HG03469 (cell line): Measurements from ENCODE around the gene CHRNG.

Experiments used
- ATAC-seq: cut with Tn5 transposase; IDR thresholded peaks from one replicate; pipeline ENCODE4 v1.9.1; 2021; ENCODE audit warnings: mild to moderate bottlenecking, moderate library complexity, moderate number of reproducible peaks; ENCODE audit not compliant: unreplicated experiment

Gene CHRNG, protein sequence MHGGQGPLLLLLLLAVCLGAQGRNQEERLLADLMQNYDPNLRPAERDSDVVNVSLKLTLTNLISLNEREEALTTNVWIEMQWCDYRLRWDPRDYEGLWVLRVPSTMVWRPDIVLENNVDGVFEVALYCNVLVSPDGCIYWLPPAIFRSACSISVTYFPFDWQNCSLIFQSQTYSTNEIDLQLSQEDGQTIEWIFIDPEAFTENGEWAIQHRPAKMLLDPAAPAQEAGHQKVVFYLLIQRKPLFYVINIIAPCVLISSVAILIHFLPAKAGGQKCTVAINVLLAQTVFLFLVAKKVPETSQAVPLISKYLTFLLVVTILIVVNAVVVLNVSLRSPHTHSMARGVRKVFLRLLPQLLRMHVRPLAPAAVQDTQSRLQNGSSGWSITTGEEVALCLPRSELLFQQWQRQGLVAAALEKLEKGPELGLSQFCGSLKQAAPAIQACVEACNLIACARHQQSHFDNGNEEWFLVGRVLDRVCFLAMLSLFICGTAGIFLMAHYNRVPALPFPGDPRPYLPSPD

GRCh38 chr2:232539298-232540231 lies at the start of gene CHRNG:
CHRNG (plus strand) TSS chr2:232539692; CDS start chr2:232539748, 56 bp downstream.
- ATAC-seq = no peak

DNA sequence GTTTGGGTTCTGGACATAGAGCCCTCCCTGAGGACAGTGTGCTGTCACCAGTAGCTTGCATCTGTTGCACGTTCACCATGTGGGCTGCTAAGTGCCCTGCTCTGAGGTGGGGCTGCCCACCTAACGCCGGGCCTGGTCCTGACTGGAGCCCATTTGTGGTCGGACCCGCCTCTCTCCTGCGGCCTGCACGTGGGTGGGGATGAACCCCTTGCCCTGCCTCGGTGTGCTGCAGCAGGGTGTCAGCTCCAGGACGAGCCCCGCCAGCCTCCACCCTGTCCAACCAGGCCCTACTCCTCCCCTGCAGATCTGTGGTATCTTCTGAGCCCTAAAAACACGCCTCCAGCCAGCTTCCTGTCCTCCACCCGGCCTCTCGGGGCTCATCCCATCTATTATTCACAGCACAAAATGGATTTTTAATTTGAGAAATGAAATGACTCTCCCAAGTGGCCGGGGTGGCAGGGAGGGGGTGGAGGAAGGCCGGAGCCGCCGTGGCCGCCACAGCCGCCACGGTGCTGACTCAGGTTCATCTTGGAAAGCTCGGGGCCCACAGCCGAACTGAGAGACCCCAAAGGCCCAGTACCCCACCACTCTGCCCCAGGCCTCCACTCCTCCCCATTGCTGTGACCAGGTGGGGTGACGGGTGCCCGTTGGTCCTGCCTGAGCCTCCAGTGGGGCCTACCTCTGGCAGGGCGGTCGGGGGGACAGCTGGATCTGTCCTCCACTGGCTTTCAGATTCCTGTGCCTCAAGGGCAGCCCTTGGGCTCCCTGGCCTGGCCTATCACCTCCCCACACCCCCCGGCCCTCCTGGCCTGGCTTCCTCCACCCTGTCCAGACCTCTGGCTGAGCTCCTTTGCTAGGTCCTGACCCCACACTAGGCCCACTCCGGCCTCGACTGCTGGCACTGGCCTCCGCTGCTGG lies 49.0 kb upstream of the CHRNG start:
- no peak for ATAC-seq

GRCh38 chr2:232491139-232491780 lies 48.2 kb upstream of the CHRNG start:
- no peak for ATAC-seq

- no peak for ATAC-seq
Observed at GRCh38 chr2:232492236-232492848, 47.1 kb upstream of the CHRNG start.

DNA sequence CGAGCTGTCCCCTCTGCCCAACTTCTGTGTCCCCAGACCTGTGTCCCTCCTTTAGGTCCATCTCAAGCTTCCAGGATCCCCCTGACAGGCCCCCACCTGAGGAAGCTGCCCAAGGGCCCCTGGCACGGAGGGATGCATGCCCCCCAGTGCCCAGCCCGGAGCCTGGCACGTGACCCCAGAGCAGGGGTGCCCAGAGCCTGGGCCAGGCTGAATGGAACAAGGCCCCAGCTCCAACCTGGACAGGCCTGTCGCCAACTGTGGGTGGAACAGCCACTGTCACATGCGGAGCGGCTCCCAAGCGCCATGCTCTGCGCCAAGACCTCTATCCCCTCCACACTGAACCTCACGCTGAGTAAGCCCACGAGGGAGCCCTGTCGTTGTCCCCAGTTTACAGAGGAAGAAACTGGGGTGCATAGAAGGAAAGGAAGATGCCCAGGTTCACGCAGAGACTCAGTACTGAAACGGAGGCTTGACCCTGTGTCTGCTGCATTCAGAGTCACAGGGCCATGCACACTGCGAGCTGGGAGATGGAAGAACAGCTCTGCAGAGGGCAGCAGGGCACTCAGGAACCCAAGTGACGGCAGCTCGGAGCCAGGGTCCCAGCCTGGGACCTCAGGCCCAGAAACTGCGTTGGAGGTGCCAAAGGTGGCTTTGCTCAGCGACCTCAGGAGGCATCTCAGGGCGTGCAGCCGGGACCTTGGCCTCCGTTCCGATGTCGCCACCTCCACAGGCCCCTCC lies 46.4 kb upstream of the CHRNG start:
- no peak for ATAC-seq

DNA sequence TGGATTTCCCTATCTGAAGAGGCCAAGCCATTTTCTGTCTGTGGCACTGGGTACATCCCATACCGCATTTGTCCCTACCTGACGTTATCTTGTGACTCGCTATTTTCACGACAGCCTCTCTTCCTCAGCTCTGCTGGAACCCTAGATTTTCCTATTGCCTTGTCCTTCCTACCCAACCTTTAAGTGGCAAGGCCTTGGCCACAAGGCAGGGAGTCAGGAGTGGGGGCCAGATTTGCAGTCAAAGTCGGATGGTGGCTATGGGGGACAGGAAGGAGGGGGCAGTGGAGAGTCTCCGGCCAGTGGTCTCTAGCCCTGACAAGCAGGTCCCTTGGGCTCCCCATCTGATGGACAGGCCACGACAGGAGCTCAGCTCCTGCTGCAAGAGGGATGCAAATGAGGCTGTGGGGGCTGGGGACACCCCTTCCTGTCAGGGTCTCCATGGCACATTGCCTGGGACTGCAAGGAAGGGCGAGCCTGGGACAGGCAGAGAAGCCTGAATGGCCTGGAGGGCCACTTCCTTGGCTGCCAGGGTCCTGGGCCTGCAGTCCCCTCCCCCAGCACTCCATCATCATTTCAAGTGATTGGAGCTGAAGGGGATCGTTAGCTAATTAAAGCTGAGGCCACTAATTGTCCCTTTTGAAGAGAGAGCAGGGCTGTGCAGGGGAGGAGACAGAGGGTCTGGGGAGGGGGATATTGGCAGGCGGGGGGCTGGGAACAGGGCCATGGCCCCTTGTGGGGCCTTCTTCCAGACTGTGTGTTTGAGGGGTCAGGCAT lies 45.6 kb upstream of the CHRNG start:
- ATAC-seq = no peak

DNA sequence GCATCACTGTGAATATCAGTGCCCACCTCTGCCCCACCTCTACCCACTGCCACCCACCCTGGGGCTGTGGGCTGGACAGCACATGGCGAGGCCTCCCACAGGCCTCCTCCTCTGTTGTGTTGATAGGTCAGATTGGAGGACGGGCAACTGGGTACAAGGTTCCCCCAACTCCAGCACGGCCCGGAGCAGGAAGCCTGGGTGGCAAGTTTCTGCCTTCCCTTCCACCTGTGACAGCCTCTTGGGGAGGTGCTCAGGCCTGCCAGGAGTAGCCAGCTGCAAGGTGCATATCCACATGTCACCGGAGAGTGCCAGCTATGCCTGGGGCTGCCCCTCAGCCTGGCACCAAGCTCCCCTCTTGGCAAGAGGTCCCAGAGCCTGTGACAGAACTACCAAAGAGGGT lies 45.0 kb upstream of the CHRNG start:
- no peak for ATAC-seq

DNA sequence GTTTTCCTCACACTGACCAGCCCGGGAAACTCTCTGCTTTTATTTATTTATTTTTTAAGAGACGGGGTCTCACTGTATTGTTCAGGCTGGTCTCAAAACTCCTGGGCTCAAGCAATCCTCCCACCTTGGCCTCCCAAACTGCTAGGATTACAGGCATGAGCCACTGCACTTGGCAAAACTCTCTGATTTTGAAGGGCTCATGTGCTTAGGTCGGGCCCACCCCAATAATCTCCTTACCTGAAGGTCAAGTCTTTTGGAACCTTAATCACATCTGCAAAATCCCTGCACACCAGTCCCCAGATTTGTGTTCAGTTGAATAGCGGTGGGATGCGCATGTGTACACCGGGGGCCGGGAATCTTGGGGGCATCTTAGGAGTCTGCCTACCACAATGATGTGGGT lies 44.2 kb upstream of the CHRNG start:
- ATAC-seq = no peak

GRCh38 chr2:232496501-232497270 lies 42.8 kb upstream of the CHRNG start:
- ATAC-seq = no peak

DNA sequence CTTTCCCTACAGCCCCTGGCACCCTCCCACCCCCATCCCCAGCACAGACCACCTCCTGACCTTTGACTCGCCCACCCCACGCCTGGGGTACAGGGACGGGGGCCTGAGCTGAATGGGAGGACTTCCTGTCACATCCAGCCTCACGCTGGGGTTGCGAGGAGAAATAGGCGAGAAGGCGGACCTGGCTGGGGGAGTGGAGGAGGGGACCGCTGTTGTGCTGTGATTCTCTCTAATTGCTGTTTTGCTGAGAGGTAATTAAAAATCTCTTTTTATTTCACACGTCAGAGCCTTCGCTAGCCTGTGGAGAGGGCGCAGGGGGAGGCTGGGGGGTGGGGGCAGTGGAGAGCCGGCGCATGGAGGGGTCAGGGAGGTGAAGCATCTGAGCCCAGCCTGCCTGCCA lies 42.1 kb upstream of the CHRNG start:
- ATAC-seq = no peak

DNA sequence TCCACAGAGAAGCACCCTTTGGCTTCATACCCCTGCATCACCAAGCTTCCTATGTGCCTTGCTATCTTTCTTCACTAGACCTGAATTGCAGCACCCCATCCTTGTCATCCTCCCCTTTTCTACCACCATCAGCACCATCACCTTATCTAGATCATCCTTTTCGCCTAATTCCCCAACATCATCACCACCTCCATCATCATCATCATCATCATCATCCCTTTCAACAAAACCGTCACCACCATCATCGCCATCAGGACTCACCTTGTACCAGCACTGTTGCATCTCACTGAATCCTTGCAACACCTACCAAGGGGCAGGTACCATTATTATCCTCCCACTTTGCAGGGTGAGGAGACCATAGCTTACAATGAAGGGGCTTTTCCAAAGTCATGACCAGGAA lies 41.0 kb upstream of the CHRNG start:
- ATAC-seq = no peak

GRCh38 chr2:232501331-232501771 lies 38.1 kb upstream of the CHRNG start:
- ATAC-seq = no peak

DNA sequence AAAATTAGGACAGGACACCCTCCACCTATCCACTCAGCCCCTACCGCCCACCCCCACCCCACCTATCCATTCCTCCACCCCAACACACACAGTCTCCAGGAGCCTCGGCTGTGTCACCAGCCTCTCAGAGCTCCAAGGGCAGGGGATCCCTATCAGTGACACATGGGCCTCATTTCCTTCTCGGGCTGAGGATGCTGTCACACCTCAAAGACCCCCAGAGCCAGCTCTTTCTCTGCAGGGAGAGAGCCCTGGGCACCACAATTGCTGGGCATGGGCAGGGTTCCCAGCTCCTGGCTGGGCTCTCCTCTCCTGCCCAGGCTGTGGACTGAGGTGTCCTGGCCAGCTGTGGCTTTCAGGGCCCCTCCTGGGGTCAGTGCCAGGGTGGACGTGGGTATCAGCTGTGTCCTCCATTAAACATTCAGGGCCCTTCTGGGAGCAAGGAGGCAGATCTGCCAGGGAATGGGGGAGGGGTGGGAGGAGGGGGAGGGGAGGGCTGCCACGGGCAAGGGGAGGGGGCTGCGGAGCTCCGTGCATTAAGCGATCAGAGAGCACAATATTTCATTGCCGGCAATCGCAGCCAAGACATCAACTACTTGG lies 37.6 kb upstream of the CHRNG start:
- no peak for ATAC-seq

- ATAC-seq = no peak
Observed at GRCh38 chr2:232502511-232502910, 37.0 kb upstream of the CHRNG start.

DNA sequence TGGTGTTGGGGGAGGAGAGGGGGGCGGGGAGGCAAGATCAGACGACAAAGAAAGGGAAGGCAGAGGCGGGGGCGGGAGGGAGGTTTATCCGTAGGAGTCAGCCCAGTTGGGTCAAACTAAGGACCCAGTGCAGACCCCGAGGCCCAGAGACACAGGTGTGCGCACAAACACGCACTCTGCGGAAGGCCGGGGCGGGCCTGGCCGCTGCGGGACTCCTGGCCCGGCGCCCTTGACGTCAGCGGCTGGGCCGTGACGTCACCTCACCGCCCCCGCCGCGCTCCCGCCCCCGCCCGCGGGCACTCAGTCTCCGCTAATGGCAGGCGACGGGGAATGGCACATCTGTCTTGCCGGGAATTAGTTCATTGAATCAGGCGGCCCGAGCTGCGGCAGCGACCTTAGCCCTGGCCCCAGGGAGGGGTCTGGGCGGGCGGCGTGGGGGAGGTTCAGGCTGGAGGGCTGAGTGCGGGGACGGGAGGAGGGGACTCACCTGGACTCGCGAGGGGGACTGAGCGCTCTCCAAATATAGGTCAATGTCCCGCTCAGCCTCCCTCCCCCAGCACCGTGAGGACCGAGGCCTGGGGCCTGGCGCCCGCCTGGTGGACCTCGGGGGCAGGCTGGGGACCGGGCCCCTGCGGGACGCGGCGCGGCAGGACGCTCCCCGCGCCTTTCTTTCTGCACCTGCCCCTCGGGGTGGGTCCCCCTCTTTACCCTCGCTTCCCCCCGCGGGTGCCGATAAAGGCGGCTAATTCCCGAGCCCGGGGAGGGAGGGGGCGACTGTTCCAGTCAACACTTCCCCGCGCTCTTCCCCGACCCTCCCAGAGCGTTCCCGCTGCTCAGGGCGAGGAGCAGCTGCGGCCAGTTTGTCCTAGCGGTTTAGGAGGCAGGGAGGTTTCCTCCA lies 36.3 kb upstream of the CHRNG start:
- ATAC-seq = no peak

GRCh38 chr2:232503809-232504323 lies 35.6 kb upstream of the CHRNG start:
- ATAC-seq = no peak
